NCI-H2081 (cell line): ENCODE measurements around the gene TTYH3.
"Not testable (repeated sequence)": the region's sequence is repeated elsewhere in the genome, so short reads cannot be mapped to it uniquely, and the experiment has no call there.

ENCODE experiments used
- DNase-seq, 2 experiments: peaks; one replicate each; lab custom pipeline; 2025; lab: John Stamatoyannopoulos, UW

The TTYH3 gene

DNA sequence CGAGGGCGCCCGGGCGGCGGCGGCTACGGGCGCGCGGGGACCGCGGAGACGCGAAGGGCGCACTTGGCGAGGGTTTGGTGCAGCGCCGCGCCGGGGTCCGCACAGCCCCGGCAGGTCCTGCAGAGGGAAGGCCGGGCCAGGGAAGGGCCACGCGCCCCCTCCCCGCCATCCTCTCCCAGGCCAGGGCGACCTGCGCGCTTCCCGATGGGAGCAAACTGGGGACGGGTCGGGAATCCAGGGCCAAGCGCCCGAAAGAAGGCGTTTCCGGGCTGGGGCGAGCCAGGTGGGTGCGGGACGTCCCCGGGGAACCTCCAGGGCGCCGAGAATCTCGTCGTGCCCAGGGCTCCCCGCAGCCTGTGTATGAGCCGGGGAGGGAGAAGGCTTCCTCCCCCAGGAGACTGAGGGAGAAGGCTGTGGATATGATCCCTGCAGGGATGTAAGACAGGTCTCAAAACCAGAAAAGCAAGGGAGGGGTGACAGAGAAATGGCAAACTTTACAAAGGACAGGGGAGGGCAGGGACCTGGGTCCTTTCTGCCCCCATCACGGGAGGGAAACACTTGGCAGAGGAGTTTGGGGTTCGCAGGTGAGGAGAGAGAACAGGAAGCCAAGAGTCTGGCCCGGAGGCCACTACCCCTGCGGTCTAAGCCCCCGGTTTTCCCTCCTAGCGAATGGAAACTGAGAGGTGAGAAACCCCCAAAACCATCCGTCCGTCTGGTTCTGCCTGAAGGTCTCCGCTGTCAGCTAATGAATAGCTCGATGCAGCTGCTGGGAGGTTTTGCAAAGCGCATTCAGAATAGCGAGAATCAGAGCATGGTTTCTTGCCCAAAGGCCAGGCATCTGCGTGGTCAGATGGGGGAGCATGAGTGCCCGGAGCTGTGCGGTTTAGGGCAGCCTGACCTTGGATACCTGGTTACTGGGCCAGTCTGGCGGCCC, 56.9 kb downstream of the TTYH3 start:
- DNase-seq: no peak

- DNase-seq: no peak
Observed at GRCh38 chr7:2689343-2689847, 57.6 kb downstream of the TTYH3 start.

DNA sequence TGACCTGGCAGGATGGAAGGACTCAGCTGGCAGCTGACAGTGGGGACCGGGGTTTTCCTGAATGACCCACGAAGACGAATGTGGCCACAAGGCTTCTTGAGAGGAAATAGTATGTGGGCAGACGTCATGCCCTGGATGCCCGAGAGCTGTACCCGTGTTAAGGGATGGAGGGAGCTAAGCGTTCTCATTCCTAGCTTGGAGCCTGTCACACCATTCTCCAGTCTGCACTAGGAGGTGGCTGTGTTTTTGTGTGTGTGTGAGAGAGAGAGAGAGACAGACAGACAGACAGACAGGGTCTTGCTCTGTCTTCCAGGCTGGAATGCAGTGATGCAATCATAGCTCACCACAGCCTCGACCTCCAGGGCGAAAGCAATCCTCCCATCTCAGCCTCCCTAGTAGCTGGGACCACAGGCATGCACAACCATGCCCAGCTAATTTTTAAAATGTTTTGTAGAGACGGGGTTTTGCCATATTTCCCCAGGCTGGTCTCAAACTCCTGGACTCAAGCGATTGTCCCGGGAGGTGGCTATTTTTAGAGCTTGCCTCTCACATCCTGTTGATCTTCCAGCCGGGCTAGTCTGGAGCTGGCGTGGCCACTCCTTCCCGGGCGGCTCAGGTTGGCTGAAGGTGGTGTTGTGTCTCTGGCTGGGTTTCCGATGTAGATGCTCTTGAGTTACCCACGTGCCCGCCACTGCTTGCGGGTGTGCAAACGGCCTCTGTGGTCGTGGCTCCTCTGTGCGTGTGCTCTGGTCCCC, 58.3 kb downstream of the TTYH3 start:
- no peak for DNase-seq

GRCh38 chr7:2691011-2691707, 59.4 kb downstream of the TTYH3 start:
- DNase-seq: no peak

DNA sequence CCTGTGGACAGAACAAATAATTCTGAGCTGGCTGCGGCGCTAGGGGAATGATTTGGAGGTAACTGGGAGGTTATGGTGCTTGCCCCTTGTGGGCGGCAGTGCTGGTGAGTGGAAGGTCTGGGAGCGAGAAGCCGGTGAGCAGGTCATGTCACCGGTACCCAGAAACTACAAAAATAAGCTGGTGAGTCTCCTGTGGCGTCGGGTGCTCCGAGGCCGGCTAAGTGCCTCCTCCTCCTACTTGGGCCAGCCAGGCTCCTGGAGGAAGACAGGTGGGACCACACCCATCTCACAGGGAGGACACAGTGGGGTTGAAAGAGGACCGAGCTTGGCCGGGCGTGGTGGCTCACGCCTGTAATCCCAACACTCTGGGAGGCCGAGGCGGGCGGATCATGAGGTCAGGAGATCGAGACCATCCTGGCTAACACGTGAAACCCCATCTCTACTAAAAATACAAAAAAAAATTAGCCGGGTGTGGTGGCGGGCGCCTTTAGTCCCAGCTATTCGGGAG, 60.2 kb downstream of the TTYH3 start:
- DNase-seq: not testable (repeated sequence)

- no peak for DNase-seq
Observed at GRCh38 chr7:2692543-2692942, 60.8 kb downstream of the TTYH3 start.

DNA sequence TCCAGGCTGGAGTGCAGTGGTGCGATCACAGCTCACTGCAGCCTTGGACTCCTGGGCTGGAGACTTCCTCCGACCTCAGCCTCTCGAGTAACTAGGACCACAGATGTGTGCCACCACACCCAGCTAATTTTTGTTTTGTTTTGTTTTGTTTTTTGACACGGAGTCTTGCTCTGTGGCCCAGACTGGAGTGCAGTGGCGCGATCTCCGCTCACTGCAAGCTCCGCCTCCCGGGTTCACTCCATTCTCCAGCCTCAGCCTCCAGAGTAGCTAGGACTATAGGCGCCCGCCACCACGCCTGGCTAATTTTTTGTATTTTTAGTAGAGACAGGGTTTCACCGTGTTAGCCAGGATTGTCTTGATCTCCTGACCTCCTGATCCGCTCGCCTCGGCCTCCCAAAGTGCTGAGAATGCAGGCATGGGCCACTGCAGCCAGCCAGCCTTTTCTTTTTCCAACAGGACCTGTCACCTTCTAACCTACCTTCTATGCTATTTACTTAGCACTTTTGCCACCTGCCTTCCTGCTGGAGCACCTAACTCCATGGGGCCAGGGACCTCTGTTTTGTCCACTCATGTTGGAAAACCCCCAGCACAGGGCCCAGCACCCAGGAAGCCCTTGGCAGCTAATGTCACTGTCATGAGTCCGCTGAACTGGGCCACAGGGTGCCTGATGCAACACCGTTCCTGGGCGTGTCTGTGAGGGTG, 61.8 kb downstream of the TTYH3 start:
- not testable (repeated sequence) for DNase-seq

DNA sequence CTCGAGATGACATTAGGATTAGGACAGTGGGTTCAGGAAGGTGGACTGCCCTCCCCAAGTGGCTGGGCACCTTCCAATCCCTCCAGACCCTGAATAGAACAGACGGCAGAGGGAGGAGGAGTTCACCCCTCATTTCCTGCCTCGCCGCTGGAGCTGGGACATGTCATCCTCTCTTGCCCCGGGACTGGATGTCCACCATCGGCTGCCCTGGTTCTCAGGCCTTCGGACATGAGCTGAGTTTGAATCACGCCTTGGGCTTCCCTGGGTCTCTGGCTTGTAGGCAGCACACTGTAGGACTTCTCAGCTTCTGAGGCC, 62.3 kb downstream of the TTYH3 start:
- DNase-seq: not testable (repeated sequence)

GRCh38 chr7:2698581-2699288, 66.9 kb downstream of the TTYH3 start:
- DNase-seq: no peak

- DNase-seq: no peak
Observed at GRCh38 chr7:2699289-2699620, 67.5 kb downstream of the TTYH3 start.

GRCh38 chr7:2700141-2700850, 68.5 kb downstream of the TTYH3 start:
- DNase-seq: no peak

DNA sequence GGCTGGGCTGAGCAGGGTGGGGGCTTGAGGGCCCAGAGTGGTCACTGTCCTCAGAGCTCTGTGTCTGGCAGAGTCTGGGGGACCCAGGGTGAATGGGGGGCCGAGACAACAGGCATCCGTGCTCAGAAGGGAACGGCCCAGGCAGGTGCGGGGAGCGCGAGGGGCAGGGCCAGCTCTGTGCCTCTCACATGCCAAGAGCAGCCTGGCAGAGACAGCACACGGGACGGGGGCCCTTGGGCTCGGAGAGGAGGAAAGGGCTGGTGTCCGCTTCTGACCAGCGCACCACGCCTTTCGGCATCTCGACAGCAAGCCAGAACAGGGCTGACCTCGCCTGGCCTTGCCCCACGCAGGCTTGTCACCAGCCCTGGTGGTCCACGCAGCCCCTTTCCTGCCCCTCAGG, 69.6 kb downstream of the TTYH3 start:
- DNase-seq: no peak

GRCh38 chr7:2701832-2702593, 70.2 kb downstream of the TTYH3 start:
- DNase-seq: no peak

- no peak for DNase-seq
Observed at GRCh38 chr7:2702594-2702957, 70.8 kb downstream of the TTYH3 start.

DNA sequence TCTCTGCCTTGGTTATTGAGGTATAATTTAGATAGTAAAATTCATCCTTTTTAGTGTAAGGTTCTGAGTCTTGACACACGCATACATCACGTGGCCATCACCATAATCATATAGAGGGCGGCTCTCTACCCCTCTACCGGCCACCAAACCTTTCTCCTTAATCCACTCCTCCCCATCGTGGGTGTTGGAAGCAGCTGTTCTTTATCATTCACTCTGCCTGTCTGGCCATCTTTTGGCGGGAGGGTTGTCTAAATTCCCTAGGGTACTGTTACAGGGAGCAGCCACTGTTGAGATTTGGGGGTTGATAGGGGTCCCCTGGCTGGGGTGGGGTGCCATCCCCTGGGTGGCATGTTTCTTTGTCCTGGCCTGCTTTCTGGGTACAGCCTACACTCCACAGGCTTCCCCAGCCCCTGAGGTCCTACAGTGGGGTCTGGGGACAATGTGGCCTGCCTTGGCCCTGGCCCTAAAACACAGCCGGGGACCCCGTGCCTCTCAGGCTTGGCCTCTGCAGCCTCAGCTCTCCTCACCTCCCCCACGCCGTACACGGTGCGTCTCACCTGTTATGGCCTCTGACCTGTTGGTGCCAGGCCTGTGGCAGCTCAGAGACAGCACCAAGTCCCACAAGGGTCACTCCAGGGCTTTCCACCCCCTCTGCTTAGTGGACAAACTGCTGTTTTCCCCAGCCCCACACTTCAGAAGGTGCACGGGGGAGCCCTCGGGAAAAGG, 73.7 kb downstream of the TTYH3 start:
- no peak for DNase-seq

- DNase-seq: no peak
Observed at GRCh38 chr7:2706685-2707126, 74.9 kb downstream of the TTYH3 start.

DNA sequence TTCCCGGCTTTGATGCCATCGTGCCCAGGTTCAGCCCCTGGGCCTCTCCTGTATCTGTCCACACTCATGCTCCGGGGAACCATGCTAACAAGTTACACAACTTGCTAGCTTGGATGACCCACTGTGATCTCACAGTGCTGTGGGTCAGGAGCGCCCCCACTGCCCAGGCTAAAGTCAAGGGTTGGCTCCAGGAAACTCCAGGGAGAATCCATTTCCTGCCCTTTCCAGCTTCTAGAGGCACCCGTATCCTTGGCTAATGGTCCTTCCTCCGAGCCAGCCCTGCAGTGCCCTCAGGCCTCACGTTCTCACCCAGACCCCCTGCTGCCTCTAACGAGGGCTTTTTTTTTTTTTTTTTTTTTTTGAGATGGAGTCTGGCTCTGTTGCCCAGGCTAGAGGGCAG, 75.7 kb downstream of the TTYH3 start:
- no peak for DNase-seq

- no peak for DNase-seq
Observed at GRCh38 chr7:2708041-2708440, 76.3 kb downstream of the TTYH3 start.
